DMS79 treated with DMSO at 0.1 percent for 48 hours (cell line): ENCODE results near the gene IFT122.
A peak's percentile ranks its signal among the peaks of the same experiment; 100 is the strongest.

Experiments
- DNase-seq: peaks from one replicate; lab custom pipeline; 2025; lab: John Stamatoyannopoulos, UW

IFT122 gene

DNA sequence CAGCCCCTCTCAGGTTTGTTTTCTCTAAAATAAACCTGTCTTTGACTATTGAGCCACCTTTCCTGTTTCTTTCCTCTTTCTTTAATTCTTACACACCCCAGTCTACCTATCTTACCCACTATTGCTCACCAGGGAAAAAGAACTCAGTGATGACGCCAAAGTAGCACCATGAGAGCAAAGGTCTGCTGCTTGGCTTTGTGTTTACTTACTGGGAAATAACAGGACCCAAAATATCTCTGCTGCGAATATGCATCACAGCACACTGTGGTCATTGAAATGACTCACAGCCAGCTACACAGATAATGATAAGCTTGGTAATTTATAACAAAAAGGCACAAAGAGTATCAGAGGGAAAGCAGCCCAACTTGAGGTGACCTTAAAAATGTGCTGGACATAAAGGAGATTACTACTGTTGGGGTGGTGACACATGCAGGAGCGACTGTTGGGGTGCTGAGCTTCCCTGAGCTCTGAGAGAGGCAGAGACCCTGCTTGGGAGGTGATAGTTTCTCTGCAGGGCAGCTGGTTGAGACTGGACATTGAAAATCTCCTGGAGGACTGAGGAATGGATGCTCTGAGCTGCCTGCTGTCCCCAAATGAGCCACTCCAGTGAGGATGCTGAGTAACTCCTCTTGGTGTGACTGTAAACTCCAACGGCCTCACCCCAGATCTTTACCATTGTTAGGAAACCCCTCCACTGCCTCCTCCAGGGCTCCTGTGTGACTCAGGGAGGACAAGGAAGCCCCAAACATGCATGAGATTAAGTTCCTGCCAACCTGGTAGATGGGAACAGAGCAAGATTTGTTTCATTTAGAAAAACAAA, 26.1 kb upstream of the IFT122 start:
- no peak for DNase-seq

DNA sequence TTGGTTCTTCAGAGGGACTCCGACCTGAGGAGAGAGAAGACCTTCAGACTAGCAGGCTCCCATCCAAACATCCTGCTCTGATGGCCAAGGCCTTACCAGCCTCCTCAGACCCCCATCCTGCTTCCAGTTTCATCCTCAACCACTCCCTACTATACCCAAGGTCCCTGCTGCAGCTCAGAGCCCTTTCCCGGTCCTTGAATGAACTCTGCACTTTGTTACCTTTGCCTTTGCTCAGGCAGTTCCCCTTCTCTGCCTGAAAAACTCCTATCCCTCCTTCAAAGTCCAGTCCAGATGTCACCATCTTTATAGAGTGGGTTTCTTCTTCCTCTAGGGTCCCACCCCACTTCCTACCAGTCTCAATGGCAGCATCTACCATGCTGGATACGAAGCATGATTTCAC, 24.6 kb upstream of the IFT122 start:
- no peak for DNase-seq

DNA sequence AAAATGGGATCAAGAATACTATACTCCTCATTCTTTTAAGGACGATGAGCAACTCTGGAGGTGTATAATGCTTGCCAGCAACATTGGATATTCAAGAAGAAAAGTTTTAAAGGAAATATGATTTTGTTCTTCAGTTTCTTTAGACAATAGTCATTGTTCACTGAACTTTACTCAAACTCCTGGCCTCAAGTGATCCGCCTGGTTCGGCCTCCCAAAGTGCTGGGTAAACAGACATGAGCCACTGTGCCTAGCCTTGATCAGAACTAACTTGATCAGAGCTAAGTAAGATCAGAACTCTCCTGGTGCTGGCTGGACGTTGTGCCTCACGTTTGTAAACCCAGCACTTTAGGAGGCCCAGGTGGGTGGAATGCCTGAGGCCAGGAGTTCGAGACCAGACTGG, 24.2 kb upstream of the IFT122 start:
- no peak for DNase-seq

DNA sequence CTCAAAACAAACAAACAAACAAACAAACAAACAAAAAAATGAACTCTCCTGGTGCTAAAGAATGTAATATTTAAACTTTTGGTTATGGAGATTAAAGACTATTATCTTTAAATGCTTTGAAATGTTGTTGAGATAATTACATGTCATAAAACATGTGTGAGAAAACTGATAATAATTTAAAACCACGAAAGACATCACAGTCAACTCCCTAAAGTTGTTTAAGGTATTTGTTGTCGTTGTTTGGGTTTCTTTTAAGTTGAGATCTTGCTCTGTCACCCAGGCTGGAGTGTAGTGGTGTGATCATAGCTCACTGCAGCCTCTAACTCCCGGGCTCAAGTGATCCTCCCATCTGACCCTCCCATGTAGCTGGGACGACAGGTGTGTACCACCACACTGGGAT, 23.6 kb upstream of the IFT122 start:
- no peak for DNase-seq

DNA sequence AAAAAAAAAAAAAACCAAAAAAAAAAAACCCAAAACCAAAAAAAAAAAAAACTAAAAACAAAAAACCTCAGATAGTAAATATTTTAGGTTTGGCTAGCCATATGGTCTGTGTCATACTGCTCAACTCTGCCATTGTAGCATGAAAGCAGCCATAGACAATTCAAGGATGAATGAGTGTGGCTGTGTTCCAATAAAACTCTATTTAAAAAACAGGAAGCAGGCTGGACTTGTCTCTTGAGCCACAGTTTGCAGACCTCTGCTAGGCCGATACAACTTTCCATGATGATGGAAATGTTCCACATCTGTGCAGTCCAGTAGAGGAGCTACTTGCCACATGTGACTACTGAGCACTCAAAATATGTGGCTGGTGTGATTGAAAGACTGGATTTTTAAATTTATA, 22.7 kb upstream of the IFT122 start:
- no peak for DNase-seq

- no peak for DNase-seq
Measured at GRCh38 chr3:129418041-129418973, 21.7 kb upstream of the IFT122 start.

GRCh38 chr3:129419476-129419875, 20.5 kb upstream of the IFT122 start:
- no peak for DNase-seq

DNA sequence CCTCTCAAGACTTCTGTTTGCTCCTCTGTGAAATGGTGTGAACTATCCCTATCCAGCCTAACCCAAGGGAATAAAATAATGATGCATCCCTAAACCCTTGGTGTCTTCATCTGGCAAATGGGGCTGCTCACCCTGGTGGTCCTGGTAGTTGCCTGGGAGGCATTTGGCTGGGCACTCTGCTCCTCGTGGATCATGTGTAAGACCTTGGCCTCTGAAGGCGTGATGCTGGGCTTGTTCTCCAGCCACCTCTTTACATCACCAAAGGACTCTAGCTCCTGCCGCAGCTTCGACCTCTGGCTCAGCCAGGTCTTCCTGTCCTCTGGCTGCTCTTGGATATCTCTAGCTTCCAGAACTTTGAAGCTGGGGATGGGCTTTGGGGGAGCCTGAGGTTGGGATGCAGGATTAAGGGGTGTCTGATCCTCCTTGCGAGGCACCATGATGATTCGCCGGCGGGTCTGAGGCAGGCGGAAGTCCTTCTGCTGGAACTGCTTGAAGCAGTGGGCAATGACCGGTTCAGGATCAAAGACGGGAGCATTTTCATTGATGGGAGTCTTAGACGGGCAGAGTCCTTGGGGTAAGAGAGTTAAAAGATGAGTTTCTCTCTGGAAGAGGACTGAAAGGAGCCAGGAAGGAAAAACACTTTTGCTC, 18.7 kb upstream of the IFT122 start:
- no peak for DNase-seq

- no peak for DNase-seq
Measured at GRCh38 chr3:129421988-129422745, 17.9 kb upstream of the IFT122 start.

DNA sequence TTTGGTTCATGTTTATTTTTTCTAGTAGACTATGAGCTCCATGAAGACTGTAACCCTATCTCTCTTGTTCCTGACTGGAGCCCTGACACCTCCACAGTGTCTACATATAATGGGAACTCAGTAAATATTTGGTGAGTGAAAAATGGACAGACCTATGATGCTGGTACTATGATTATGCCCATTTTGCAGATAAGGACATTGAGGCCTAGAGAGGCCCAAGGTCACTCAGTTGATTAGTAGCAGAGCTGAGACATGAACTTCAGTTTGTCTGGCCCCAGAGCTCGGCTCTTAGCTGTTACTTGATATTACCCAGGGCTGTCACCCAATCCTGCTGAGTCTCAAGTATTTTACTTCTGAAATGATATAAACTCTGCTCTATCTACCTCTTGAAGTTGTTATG, 17.1 kb upstream of the IFT122 start:
- no peak for DNase-seq

GRCh38 chr3:129424185-129424841, 15.7 kb upstream of the IFT122 start:
- no peak for DNase-seq

GRCh38 chr3:129425213-129425612, 14.8 kb upstream of the IFT122 start:
- DNase-seq: no peak

DNA sequence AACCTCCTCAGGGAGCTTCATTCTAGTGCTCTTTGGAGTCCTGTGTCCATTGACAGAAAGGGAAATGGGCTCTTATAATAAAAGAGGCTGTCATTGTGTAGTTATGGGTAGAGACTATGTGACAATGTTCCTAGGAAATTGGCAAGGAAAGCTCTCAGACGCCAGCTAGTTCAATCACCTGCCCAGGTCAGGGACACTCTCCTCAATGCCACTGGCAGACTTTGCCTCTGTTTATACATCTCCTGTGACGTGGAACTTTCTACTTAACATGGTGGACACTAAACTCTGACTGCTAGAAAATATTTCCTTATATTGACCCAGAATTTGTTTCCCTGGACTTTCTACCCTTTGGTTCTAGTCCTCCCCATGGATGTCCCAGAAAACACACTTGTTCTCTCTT, 14.4 kb upstream of the IFT122 start:
- DNase-seq: no peak

GRCh38 chr3:129428007-129428375, 12.0 kb upstream of the IFT122 start:
- no peak for DNase-seq

GRCh38 chr3:129428376-129429079, 11.5 kb upstream of the IFT122 start, which contains the start of gene EFCAB12:
Gene EFCAB12, minus strand, starts transcription at chr3:129428636. Its CDS starts 148 bp downstream, at chr3:129428488.
- DNase-seq: peak; percentile 95

GRCh38 chr3:129429080-129429451, 11.0 kb upstream of the IFT122 start:
- peak; percentile 65 for DNase-seq

- no peak for DNase-seq
Measured at GRCh38 chr3:129429602-129430001, 10.4 kb upstream of the IFT122 start.

- no peak for DNase-seq
Measured at GRCh38 chr3:129432036-129432435, 8.0 kb upstream of the IFT122 start.

DNA sequence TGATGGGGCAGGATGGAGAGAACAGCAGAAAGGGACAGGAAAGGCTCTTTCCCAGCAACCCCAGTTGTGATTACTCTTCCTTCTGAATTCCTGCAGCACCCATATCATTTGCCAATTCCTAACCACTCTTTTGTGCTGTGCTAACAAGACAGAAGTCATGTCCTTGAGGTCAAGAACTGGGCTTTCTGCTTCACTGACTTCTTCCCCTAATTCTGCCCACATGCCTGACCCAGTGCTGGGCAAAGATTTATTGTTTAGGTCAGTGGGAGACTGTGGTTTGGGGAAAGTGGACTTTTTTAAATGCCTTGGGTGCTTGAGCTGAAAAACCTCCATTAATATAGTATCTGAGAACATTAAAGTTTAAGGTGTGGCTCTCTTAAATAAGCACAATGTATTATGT, 7.4 kb upstream of the IFT122 start:
- no peak for DNase-seq

DNA sequence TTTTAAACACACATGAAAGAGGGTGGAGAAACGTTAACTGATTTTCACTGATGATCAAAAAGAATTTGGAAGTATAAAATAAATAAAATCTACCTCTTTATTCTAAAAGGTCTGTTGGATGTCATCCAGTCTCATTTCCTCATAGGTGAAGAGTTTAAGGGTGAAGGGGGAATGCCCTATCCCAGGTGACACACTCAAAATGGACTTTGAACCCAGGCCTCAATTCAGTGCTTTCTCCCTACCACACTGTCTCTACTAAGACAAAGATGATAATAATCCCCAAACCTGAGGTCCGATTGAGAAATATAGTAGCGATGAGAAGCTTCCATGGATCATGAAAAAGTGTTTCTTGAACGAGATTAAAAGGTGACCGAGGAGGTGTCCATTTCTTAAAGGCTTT, 6.5 kb upstream of the IFT122 start:
- no peak for DNase-seq

GRCh38 chr3:129434140-129434539, 5.9 kb upstream of the IFT122 start:
- no peak for DNase-seq
